ENCODE data around the gene KREMEN1.

KREMEN1 gene

DNA sequence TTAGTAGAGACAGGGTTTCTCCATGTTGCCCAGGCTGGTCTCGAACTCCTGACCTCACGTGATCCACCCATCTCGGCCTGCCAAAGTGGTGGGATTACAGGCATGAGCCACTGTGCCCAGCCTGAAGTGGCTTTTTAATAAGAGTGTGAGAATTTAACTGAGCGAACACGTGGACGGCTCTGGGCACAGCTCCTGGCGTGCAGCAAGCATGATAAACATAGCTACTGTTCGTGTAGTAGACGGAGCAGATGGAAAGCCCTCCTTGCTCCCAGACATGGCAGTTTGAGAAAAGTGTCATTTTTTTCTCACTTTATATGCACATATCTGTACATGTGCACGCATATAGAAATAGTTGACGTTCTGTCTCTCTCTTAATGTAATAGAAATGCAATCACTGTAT is 139.9 kb downstream of the KREMEN1 start:
- Histone ChIP-seq H3K36me3 (ENCODE audit: insufficient read depth, low read length) (no peaks in the 10 kb centered on the region), H3K9me3 (ENCODE audit: low read depth, low read length) (no peaks in the 10 kb centered on the region), H3K27ac (no peak overlapping the region), H3K9ac (ENCODE audit: insufficient read length) (no peak overlapping the region), H3K4me3 (no peak overlapping the region)
- no peak for DNase-seq (ENCODE audit: low read depth, low spot score)
- TF ChIP-seq EZH2 (IDR thresholded peaks at IDR 0.05) (no peak), POLR2AphosphoS5 (IDR thresholded peaks at IDR 0.05; ENCODE audit: borderline replicate concordance, low read depth, low read length) (no peak), FOXP2 (optimal IDR thresholded peaks at IDR 0.05; ENCODE audit: control extremely low read depth, extremely low read length, insufficient read depth) (no peak)

DNA sequence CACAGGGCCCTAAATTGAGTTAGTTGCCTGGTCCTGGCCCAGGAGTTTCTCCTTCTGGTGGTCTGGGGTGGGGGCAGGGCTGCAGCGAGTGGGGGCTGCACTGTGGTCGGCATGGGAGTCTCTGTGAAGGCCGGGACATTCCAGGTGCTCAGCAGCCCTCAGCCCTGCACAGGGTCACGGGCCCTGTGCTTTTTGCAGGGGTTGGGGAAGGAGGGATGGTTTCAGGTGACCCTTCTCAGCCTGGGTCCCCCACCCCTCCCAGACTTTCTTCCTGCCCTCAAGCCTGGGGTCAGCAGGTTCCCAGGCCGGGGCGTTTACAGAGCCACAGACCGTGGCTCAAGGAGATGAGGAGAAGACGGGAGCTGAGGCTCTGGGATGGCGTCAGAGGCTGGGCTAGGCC is 140.7 kb downstream of the KREMEN1 start:
- Histone ChIP-seq H3K9me3 (ENCODE audit: low read depth, low read length) (no peaks in the 10 kb centered on the region), H3K27ac (no peak overlapping the region), H3K9ac (ENCODE audit: insufficient read length) (no peak overlapping the region), H3K4me3 (no peak overlapping the region), H3K36me3 (ENCODE audit: insufficient read depth, low read length) (no peaks in the 10 kb centered on the region)
- TF ChIP-seq FOXP2 (optimal IDR thresholded peaks at IDR 0.05; ENCODE audit: control extremely low read depth, extremely low read length, insufficient read depth), result no peak
- no peak for TF ChIP-seq EZH2 (IDR thresholded peaks at IDR 0.05)
- TF ChIP-seq POLR2AphosphoS5 (IDR thresholded peaks at IDR 0.05; ENCODE audit: borderline replicate concordance, low read depth, low read length), result no peak
- no peak for DNase-seq (ENCODE audit: low read depth, low spot score)

DNA sequence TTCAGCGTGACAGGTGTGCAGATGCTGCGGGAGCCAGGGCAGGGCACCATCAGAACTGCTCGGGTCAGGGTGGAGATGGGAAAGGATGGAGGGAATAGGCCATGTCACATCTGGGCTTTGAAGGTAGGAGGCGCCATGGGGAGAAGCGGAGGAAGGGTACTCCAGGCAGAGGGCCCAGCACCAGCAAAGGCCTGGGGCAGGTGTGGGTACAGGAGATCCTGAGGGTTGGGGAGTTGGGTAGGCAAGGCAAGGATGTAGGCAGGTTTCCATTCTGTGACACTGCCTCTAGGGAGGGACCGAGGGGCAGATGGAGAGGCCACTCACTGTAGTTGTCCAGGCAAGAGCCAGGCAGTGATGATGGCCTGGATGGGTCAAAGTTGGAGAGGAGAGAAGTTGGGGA is 141.4 kb downstream of the KREMEN1 start:
- H3K4me3 ChIP-seq, result no peak overlapping the region
- H3K27ac ChIP-seq, result no peak overlapping the region
- no peak for DNase-seq (ENCODE audit: low read depth, low spot score)
- no peak overlapping the region for H3K9ac ChIP-seq (ENCODE audit: insufficient read length)
- H3K36me3 ChIP-seq (ENCODE audit: insufficient read depth, low read length), result no peaks in the 10 kb centered on the region
- H3K9me3 ChIP-seq (ENCODE audit: low read depth, low read length), result no peaks in the 10 kb centered on the region
- TF ChIP-seq FOXP2 (optimal IDR thresholded peaks at IDR 0.05; ENCODE audit: control extremely low read depth, extremely low read length, insufficient read depth), result no peak
- no peak for TF ChIP-seq EZH2 (IDR thresholded peaks at IDR 0.05)
- TF ChIP-seq POLR2AphosphoS5 (IDR thresholded peaks at IDR 0.05; ENCODE audit: borderline replicate concordance, low read depth, low read length), result no peak

DNA sequence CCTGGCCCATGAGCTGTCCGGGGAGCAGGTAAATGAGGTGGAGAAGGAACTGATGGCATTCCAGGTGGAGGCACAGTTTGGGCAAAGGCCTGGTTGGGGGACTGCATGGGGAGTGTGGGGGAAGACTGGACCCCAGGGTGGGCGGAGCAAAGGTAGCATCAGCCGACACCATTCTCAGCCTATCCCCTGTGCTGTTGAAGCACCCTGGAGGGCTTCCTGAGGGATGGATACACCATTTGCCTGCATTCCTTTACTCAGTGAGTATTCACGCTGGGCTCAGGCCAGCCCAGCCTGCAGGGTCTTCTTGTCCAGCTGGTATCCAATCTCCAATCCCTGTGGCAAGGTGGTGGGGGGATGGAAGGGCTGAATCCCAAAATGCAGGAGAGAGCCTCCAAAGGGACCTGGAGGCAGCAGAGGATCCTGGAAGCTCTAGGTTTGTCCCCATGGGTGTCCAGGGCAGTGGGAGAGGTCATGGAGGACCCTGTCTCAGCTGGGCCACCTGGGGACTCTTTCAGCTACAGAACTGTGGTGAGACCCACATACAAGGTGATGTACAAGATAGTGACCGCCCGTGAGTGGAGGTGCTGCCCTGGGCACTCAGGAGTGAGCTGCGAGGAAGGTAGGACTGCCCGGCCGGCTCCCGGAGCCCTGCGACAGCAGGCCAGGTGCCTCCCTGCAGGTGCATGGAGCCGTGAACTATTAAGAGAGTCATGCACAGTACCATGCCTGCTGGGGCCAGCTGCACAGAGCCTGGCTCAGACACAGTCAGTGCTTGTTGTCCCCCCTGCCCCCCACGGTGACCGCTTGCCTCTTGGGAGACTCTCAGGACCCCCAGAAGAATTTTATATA is 142.4 kb downstream of the KREMEN1 start:
- TF ChIP-seq FOXP2 (optimal IDR thresholded peaks at IDR 0.05; ENCODE audit: control extremely low read depth, extremely low read length, insufficient read depth) (no peak), EZH2 (IDR thresholded peaks at IDR 0.05) (no peak)
- Histone ChIP-seq H3K9ac (ENCODE audit: insufficient read length) (no peak overlapping the region), H3K9me3 (ENCODE audit: low read depth, low read length) (no peaks in the 10 kb centered on the region), H3K36me3 (ENCODE audit: insufficient read depth, low read length) (no peaks in the 10 kb centered on the region), H3K4me3 (no peak overlapping the region), H3K27ac (no peak overlapping the region)
- DNase-seq (ENCODE audit: low read depth, low spot score), result no peak

DNA sequence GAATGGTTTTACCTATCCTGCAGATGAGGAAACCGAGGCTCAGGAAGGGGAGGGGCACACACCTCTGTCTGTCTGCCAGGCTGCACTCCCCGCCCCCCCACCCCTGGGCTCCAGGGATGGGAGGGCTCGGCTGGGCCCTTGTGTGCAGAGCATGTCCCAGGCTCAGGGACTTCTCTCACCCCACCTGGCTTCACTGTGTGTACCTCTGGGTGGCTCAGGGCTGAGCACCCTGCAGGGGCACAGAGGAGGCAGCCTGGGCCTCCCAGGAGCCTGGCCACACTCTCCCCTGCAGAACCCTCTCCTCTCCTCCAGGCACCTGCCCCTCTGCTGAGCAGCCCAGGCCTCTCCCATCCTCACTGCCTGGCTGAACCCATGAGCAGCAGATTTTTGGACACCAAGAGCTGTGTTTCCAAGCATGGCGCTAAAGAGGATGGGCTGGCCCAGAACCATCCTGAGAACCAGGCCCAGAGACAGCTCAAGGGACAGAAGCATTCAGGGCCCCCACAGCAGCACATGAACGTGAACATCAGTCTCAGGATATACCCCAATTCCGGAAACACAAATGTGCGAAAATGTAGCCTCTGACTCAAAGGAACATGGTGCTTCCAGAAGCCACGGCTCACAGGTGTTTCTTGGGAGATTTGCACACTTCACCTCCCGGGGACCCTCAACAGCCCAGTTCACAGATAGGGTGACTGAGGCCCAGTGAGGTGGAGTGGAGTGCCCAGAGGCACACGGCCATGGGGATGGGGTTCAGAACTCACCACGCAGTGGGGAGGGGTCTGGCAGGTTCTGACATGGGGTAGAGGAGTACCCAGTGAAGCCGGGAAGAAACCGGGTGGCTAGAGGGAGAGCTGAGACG is 143.4 kb downstream of the KREMEN1 start:
- no peak for DNase-seq (ENCODE audit: low read depth, low spot score)
- Histone ChIP-seq H3K9ac (ENCODE audit: insufficient read length) (no peak overlapping the region), H3K4me3 (no peak overlapping the region), H3K9me3 (ENCODE audit: low read depth, low read length) (no peaks in the 10 kb centered on the region), H3K36me3 (ENCODE audit: insufficient read depth, low read length) (no peaks in the 10 kb centered on the region), H3K27ac (no peak overlapping the region)
- TF ChIP-seq FOXP2 (optimal IDR thresholded peaks at IDR 0.05; ENCODE audit: control extremely low read depth, extremely low read length, insufficient read depth) (no peak), POLR2AphosphoS5 (IDR thresholded peaks at IDR 0.05; ENCODE audit: borderline replicate concordance, low read depth, low read length) (no peak), EZH2 (IDR thresholded peaks at IDR 0.05) (no peak)

DNA sequence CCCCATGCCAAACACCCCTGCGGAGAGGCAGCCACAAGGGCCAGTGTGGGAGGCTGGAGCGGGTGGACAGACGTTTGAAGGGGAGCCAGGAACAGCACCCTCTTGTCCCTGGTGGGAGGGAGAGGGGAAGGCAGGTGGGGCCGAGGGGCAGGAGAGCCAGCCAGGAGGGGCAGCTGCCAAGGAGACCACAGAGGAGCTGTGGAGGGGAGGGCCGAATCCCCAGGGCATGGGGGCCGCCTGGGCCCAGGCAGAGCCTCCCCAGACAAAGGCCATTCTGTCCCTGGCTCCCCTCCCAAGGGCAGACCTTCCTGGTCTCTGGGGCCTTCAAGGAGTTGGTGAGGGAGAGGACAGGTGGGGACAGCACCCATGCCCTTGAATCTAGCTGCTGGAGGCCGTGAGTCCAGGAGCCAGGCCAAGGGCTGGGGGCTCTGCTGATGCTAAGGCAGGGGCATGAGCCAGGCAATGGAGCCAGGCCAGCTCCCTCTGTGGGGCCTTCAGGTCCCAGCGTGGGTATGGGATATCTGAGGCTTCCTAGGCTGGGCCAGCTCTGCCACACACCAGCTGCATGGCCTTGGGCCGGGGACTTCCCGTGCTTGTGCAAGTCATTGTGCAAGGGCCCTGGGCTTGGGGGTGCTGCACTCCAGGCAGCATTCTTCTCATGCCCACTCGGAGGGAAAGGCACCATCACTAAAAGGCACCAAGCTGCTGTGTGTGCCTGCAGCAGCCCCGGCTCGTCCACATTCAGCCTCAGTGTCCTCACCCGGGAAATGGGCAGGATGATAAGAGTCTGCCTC is 144.2 kb downstream of the KREMEN1 start:
- DNase-seq (ENCODE audit: low read depth, low spot score), result no peak
- no peaks in the 10 kb centered on the region for H3K36me3 ChIP-seq (ENCODE audit: insufficient read depth, low read length)
- H3K27ac ChIP-seq, result no peak overlapping the region

More for the DNA sequence above, 144.2 kb downstream of the KREMEN1 start:
- Histone ChIP-seq H3K9ac (ENCODE audit: insufficient read length) (no peak overlapping the region), H3K9me3 (ENCODE audit: low read depth, low read length) (no peaks in the 10 kb centered on the region), H3K4me3 (no peak overlapping the region)
- TF ChIP-seq POLR2AphosphoS5 (IDR thresholded peaks at IDR 0.05; ENCODE audit: borderline replicate concordance, low read depth, low read length) (no peak), EZH2 (IDR thresholded peaks at IDR 0.05) (no peak), FOXP2 (optimal IDR thresholded peaks at IDR 0.05; ENCODE audit: control extremely low read depth, extremely low read length, insufficient read depth) (no peak)

Measured in SK-N-MC (cell line).